Cardiac muscle cell (in vitro differentiated cells and primary cell): ENCODE data around the gene RYK. TPM values are rescaled to one million over a fixed set of nuclear protein-coding genes. Genes with fewer than 3 reads are reported as not detected.

Source experiments
- DNase-seq, 2 donors: peaks; one replicate each; pipeline versions ENCODE4 v3.0.0 to v3.0.0-alpha.2; 2010 to 2017; ENCODE audit warnings: low read depth in 1 of 2, low spot score in 1 of 2
- H3K27ac ChIP-seq: fragments of 200-600 bp; sonication (generic); 2 replicates; pipeline ENCODE4 v1.5.1; 2016
- H3K27me3 ChIP-seq: fragments of 200-600 bp; sonication (generic); 2 replicates; pipeline ENCODE4 v1.6.0; 2016; ENCODE audit warnings: control low read depth
- H3K36me3 ChIP-seq: fragments of 200-600 bp; sonication (generic); 2 replicates; pipeline ENCODE4 v1.5.1; 2016; ENCODE audit warnings: control low read depth
- H3K4me1 ChIP-seq: fragments of 200-600 bp; sonication (generic); 2 replicates; pipeline ENCODE4 v1.8.1; 2017; ENCODE audit warnings: low read depth, mild to moderate bottlenecking, mixed run types
- H3K4me3 ChIP-seq: fragments of 200-600 bp; sonication (generic); 2 replicates; pipeline ENCODE4 v1.5.1; 2016; ENCODE audit warnings: mild to moderate bottlenecking
- H3K9me3 ChIP-seq: fragments of 200-600 bp; sonication (generic); 2 replicates; pipeline ENCODE4 v1.5.1; 2017; ENCODE audit warnings: low read depth, mild to moderate bottlenecking, control low read depth
- CTCF ChIP-seq: IDR thresholded peaks from 2 replicates; pipeline ENCODE4 v1.5.1; 2012; ENCODE audit warnings: low read depth, mild to moderate bottlenecking, low read length
- polyA plus RNA-seq: library from polyadenylated mRNA; unstranded; fragments of >200 nt; fragmentation: Nextera tagmentation; extraction: Ambion mirVana; gene quantifications from 2 replicates; pipeline ENCODE4 v1.2.1, GENCODE V29; 2016
- total RNA-seq: library from RNA; depleted of rRNA; stranded (reverse); fragments of >200 nt; gene quantifications from 2 replicates; pipeline ENCODE4 v1.2.3, GENCODE V29; 2016

The RYK gene
- total and polyA plus RNA-seq, 2 experiments from 2014 or later: 61.8 to 73.3 TPM

GRCh38 chr3:134295930-134296329 is 45.3 kb upstream of the RYK start:
- no peaks in the 10 kb centered on the region for H3K9me3 ChIP-seq

GRCh38 chr3:134294302-134295280 is 43.9 kb upstream of the RYK start:
- Histone ChIP-seq H3K4me1 (peaks cover 14% of the 10 kb centered on the region), H3K4me3 (no peak overlapping the region), H3K9me3 (no peaks in the 10 kb centered on the region), H3K27me3 (no peaks in the 10 kb centered on the region), H3K27ac (no peak overlapping the region), H3K36me3 (no peaks in the 10 kb centered on the region)
- TF ChIP-seq CTCF: no peak
- no peak for DNase-seq

More at GRCh38 chr3:134295930-134296329, 45.3 kb upstream of the RYK start:
- no peak overlapping the region for H3K4me3 ChIP-seq
- H3K27me3 ChIP-seq: no peaks in the 10 kb centered on the region
- H3K36me3 ChIP-seq: no peaks in the 10 kb centered on the region
- no peak for DNase-seq
- H3K4me1 ChIP-seq: peaks cover 14% of the 10 kb centered on the region
- H3K27ac ChIP-seq: no peak overlapping the region
- TF ChIP-seq CTCF: no peak

GRCh38 chr3:134291319-134292254 is 40.9 kb upstream of the RYK start:
- Histone ChIP-seq H3K27me3 (no peaks in the 10 kb centered on the region), H3K4me3 (no peak overlapping the region), H3K4me1 (peaks cover 6% of the 10 kb centered on the region), H3K9me3 (no peaks in the 10 kb centered on the region), H3K36me3 (no peaks in the 10 kb centered on the region), H3K27ac (peak overlapping the region; percentile 73)
- DNase-seq: peak in 1 of 2 donors; percentile 94
- no peak for TF ChIP-seq CTCF

GRCh38 chr3:134287512-134287911 is 36.9 kb upstream of the RYK start:
- no peak overlapping the region for H3K27ac ChIP-seq
- no peaks in the 10 kb centered on the region for H3K9me3 ChIP-seq
- no peak for DNase-seq
- H3K36me3 ChIP-seq: no peaks in the 10 kb centered on the region
- no peak for TF ChIP-seq CTCF
- no peak overlapping the region for H3K4me3 ChIP-seq
- H3K4me1 ChIP-seq: peaks cover 6% of the 10 kb centered on the region
- no peaks in the 10 kb centered on the region for H3K27me3 ChIP-seq

- no peaks in the 10 kb centered on the region for H3K27me3 ChIP-seq
- no peak overlapping the region for H3K27ac ChIP-seq
- DNase-seq: no peak
- no peaks in the 10 kb centered on the region for H3K4me1 ChIP-seq
- H3K4me3 ChIP-seq: no peak overlapping the region
- no peaks in the 10 kb centered on the region for H3K36me3 ChIP-seq
- H3K9me3 ChIP-seq: no peaks in the 10 kb centered on the region
- TF ChIP-seq CTCF: no peak
Measured at GRCh38 chr3:134284438-134284837, 33.8 kb upstream of the RYK start.
